ENCODE results near the gene ACSL1. TPM values are rescaled to one million over a fixed set of nuclear protein-coding genes. Genes with fewer than 3 reads are reported as not detected.

Gene ACSL1
- total RNA-seq, 2 experiments from 2014 or later: 24.3 to 32.9 TPM

DNA sequence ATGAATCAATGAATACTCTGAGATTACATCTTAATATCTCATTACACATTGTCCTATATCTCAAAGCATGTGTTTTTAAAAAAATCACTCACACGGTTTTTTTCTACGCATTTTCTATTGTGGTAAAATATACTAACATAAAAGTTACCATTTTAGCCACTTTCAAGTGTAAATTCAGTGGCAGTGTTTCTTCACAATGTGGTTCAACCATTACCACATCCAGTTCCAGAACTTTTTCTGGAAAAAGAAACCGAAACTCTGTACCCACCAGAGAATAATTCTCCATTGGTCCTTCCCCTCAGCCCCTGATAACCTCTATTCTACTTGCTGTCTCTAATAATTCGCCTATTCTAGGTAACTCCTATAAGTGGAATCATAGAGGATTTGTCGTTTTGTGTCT, 35.3 kb upstream of the ACSL1 start:
- H4K20me1 ChIP-seq (ENCODE audit: insufficient read depth, low read length): no peaks in the 10 kb centered on the region
- no peak for DNase-seq (ENCODE audit: low spot score)
- POLR2A ChIA-PET: no interaction called here
- no peaks in the 10 kb centered on the region for H3K79me2 ChIP-seq (ENCODE audit: insufficient read depth, low read depth, low read length)
- H3K4me2 ChIP-seq (ENCODE audit: low read length): no peak overlapping the region
- H3K9me2 ChIP-seq (ENCODE audit: insufficient read depth, low read length): no peaks in the 10 kb centered on the region
- no TSS peak for BruUV-seq (replicated peaks)
- H3K27ac ChIP-seq (ENCODE audit: low read depth, low read length, poor library complexity, severe bottlenecking): no peak overlapping the region
- H3K36me3 ChIP-seq (ENCODE audit: insufficient read depth, low read length): no peaks in the 10 kb centered on the region
- no peak overlapping the region for H3K4me3 ChIP-seq (ENCODE audit: low read depth, low read length, poor library complexity, severe bottlenecking)
- no peak overlapping the region for H2AFZ ChIP-seq (ENCODE audit: low read length)
- CTCF ChIA-PET (ENCODE audit: unreplicated experiment): no interaction called here
- TF ChIP-seq, protein P1, sequence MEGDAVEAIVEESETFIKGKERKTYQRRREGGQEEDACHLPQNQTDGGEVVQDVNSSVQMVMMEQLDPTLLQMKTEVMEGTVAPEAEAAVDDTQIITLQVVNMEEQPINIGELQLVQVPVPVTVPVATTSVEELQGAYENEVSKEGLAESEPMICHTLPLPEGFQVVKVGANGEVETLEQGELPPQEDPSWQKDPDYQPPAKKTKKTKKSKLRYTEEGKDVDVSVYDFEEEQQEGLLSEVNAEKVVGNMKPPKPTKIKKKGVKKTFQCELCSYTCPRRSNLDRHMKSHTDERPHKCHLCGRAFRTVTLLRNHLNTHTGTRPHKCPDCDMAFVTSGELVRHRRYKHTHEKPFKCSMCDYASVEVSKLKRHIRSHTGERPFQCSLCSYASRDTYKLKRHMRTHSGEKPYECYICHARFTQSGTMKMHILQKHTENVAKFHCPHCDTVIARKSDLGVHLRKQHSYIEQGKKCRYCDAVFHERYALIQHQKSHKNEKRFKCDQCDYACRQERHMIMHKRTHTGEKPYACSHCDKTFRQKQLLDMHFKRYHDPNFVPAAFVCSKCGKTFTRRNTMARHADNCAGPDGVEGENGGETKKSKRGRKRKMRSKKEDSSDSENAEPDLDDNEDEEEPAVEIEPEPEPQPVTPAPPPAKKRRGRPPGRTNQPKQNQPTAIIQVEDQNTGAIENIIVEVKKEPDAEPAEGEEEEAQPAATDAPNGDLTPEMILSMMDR (conservative IDR thresholded peaks at IDR 0.05; ENCODE audit: low read length): no peak
- no peak for TF ChIP-seq EZH2phosphoT487 (IDR thresholded peaks at IDR 0.05; ENCODE audit: borderline replicate concordance, low read depth, low read length)
- intact Hi-C loops (cut with micrococcal nuclease; ENCODE audit: unreplicated experiment): no loop called here
- peaks cover 9% of the 10 kb centered on the region for H3K4me1 ChIP-seq (ENCODE audit: insufficient read depth, low read length, poor library complexity, severe bottlenecking)
- no peaks in the 10 kb centered on the region for H3K9me3 ChIP-seq (ENCODE audit: low read length)

DNA sequence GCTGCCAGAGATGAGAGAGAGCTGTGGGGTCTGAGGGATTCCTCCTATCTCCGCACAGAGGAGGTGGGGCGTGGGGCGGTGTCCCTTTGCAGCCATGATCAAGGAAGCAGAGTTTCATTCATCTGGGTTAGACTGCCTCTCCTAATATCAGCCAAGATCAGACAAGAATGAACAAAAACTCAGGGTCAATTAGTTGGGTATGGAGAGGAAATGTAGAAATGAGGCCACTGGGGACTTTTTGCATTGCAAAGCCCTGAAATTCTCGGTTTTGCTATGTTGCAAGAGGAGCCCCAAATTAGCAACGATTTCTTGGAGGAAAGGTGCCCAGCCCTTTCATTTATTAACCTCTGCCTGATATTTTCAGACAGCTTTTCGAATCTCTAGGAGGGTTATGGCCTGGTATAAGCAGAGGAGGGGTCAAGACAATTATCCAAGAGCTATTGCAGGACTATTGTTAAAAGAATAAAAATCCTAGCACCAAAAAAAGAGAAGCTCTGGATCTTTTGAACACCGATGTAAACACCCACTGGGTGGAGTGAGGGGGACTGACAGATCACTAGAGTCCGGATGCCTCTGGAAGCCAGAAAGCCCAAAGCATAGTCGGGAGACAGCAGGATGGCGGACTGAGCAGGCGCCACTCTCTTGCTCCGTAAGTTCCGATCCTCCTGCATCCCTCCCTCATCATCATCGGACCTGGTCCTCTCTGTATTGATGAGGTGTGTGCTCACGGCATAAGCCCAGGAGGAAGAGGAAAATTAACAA, 34.4 kb upstream of the ACSL1 start:
- ChIA-PET POLR2A (interaction anchor here (0.8 kb wide), 1 partner anchor 42 kb away, joined by 3 read pairs; no protein-coding TSS in a partner anchor), CTCF (ENCODE audit: unreplicated experiment) (no interaction called here)
- H3K79me2 ChIP-seq (ENCODE audit: insufficient read depth, low read depth, low read length): no peaks in the 10 kb centered on the region
- H3K4me2 ChIP-seq (ENCODE audit: low read length): no peak overlapping the region
- TF ChIP-seq, protein P1 (conservative IDR thresholded peaks at IDR 0.05; ENCODE audit: low read length): no peak
- TF ChIP-seq EZH2phosphoT487 (IDR thresholded peaks at IDR 0.05; ENCODE audit: borderline replicate concordance, low read depth, low read length): no peak
- no peak overlapping the region for H2AFZ ChIP-seq (ENCODE audit: low read length)
- no peak overlapping the region for H3K27ac ChIP-seq (ENCODE audit: low read depth, low read length, poor library complexity, severe bottlenecking)
- H3K9me2 ChIP-seq (ENCODE audit: insufficient read depth, low read length): no peaks in the 10 kb centered on the region
- H4K20me1 ChIP-seq (ENCODE audit: insufficient read depth, low read length): no peaks in the 10 kb centered on the region
- no TSS peak for BruUV-seq (replicated peaks)
- DNase-seq (ENCODE audit: low spot score): no peak
- H3K4me1 ChIP-seq (ENCODE audit: insufficient read depth, low read length, poor library complexity, severe bottlenecking): peaks cover 10% of the 10 kb centered on the region
- H3K36me3 ChIP-seq (ENCODE audit: insufficient read depth, low read length): no peaks in the 10 kb centered on the region
- intact Hi-C loops (cut with micrococcal nuclease; ENCODE audit: unreplicated experiment): no loop called here
- H3K4me3 ChIP-seq (ENCODE audit: low read depth, low read length, poor library complexity, severe bottlenecking): no peak overlapping the region
- H3K9me3 ChIP-seq (ENCODE audit: low read length): no peaks in the 10 kb centered on the region

DNA sequence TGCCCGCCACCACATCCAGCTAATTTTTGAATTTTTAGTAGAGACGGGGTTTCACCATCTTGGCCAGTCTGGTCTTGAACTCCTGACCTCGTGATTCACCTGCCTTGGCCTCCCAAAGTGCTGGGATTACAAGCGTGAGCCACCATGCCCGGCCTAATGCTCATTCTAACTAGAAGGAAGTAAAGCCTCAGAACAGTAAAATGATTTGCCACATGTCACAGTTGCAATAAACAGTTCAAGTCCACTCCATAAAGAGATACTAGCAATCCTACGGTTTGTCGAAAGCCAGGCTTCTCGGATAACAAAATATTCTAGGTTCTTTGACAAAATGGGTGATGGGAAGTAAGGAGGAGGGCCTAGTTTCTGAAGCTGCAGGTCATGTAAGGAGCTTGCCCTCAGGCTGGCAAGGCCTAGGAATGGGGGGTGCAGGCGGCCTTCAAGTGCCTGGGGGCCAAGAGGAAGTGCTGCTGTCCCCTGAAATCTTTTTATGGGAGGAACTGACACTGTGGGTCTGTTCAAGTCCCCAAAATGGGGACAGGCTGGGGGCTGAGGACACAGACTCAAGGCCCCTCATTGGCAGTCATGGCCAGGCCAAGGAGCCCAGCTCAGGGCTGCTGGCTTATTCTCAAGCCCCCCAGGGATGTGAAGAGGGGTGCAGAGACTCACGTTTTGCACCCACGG, 31.8 kb upstream of the ACSL1 start:
- BruUV-seq (replicated peaks): no TSS peak
- POLR2A ChIA-PET: no interaction called here
- intact Hi-C loops (cut with micrococcal nuclease; ENCODE audit: unreplicated experiment): no loop called here

More for the DNA sequence above, 31.8 kb upstream of the ACSL1 start:
- Histone ChIP-seq H2AFZ (ENCODE audit: low read length) (no peak overlapping the region), H4K20me1 (ENCODE audit: insufficient read depth, low read length) (no peaks in the 10 kb centered on the region), H3K36me3 (ENCODE audit: insufficient read depth, low read length) (no peaks in the 10 kb centered on the region), H3K27ac (ENCODE audit: low read depth, low read length, poor library complexity, severe bottlenecking) (no peak overlapping the region), H3K4me1 (ENCODE audit: insufficient read depth, low read length, poor library complexity, severe bottlenecking) (peaks cover 19% of the 10 kb centered on the region), H3K79me2 (ENCODE audit: insufficient read depth, low read depth, low read length) (no peaks in the 10 kb centered on the region), H3K9me2 (ENCODE audit: insufficient read depth, low read length) (no peaks in the 10 kb centered on the region), H3K9me3 (ENCODE audit: low read length) (no peaks in the 10 kb centered on the region), H3K4me3 (ENCODE audit: low read depth, low read length, poor library complexity, severe bottlenecking) (no peak overlapping the region), H3K4me2 (ENCODE audit: low read length) (no peak overlapping the region)
- TF ChIP-seq EZH2phosphoT487 (IDR thresholded peaks at IDR 0.05; ENCODE audit: borderline replicate concordance, low read depth, low read length): no peak
- TF ChIP-seq, protein P1 (conservative IDR thresholded peaks at IDR 0.05; ENCODE audit: low read length): no peak
- no peak for DNase-seq (ENCODE audit: low spot score)
- CTCF ChIA-PET (ENCODE audit: unreplicated experiment): no interaction called here

Data from OCI-LY7 (cell line).